DMS114 treated with DMSO at 0.1 percent for 48 hours (cell line): ENCODE results near the gene ZCCHC12.
"Not testable (repeated sequence)": the region's sequence is repeated elsewhere in the genome, so short reads cannot be mapped to it uniquely, and the experiment has no call there.

Experiments used
- DNase-seq: peaks from one replicate; lab custom pipeline; 2025; ENCODE audit not compliant: unreplicated experiment; lab: John Stamatoyannopoulos, UW

ZCCHC12 gene

DNA sequence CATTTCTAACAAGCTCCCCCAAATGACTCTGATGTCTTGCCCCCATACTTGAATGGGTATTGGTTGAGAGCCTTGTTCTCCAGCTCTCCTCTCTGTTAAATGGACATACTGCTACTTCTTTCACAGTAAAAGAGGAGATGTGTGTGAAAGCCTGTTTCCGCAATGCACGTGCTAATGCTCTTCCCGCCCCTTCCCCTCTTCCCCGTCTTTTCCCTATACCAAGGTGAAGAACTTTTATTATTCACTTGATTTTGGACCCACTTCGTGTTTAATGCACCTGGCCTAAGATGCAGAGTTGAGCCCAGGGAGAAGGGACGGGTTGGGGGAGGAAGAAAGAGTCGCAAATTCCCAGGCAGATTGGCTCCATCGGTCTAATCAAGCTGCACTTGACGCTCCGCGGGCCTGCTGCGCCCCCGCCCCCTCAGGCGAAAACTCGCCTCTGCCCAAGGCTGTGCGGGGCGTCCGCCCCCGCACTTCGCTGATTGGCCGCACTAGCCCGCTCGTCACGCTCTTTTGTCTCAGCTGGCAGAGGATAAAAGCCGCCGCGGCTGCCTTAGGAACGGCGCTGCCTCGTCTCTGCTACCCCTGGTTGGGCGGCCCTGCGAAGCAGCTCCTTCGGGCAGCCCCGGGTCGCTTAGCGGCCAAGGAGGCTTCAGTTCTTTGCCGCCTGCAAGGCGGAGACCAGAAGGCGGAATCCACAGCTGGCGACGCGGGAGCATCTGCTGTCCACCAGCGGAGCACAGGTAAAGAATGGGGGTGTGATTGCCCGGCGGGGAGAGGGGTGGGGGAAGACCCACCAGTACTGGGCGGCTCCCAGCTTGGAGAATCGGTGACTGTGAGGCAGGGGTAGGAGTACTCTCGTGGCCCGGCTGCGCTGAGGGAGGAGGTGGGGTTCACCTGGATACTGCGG is at the start of gene ZCCHC12:
Gene ZCCHC12, plus strand, starts transcription at position 562 of the 910 bp plus-strand sequence. CDS start 1,421 bp downstream, outside the sequence.
- DNase-seq, result peak; percentile 17

DNA sequence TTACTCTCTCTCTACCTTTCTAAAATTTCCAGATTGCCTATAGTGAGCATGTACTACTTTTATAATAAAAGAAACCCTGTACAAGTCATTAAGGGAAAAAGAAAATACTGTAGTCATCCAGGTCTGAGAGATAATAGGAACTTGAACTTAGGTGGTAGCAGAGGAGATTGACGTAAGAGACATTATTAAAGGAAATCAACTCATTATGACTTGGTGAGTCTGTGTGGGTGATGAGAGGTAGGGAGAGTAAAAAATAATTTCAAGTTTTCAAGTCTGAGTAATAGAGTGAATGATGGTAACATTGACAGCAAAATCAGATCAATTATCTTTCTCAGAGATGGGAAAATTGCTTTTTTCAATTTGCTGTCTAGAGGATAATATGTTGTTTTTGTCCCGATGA is 44.0 kb upstream of the ZCCHC12 start:
- DNase-seq, result no peak

DNA sequence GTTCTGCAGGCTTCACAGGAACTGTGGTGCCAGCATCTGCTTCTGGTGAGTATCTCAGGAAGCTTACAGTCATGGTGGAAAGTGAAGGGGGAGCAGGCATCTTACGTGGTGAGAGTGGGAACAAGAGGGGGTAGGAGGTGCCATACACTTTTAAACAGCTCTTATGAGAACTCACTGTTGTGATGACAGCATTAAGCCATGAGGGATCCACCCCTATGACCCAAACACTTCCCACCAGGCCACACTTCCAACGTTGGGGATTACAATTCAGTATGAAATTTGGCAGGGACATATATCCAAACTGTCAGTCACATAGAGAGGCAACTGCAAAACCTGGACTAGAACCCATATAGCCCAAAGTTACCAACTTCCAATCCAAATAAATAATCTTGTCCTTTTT is 43.1 kb upstream of the ZCCHC12 start:
- no peak for DNase-seq

DNA sequence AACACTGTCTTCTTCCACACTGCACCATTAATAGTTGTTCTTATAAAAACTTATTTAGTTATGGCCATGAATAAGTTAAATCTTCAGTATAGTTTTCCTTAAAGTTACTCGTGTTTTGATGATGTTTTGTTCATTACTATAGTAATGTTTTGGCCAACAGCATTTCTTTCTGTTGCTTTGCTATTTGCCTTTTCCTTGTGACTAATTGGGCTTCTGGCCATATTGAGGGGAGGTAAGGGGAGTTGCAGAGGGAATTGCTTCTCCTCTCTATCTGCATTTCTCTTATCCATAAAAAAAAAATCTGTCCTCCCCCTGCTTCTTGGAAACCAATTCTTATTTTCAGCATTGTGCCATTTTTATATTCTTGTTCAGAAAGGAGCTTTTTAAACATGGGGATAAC is 42.7 kb upstream of the ZCCHC12 start:
- no peak for DNase-seq

DNA sequence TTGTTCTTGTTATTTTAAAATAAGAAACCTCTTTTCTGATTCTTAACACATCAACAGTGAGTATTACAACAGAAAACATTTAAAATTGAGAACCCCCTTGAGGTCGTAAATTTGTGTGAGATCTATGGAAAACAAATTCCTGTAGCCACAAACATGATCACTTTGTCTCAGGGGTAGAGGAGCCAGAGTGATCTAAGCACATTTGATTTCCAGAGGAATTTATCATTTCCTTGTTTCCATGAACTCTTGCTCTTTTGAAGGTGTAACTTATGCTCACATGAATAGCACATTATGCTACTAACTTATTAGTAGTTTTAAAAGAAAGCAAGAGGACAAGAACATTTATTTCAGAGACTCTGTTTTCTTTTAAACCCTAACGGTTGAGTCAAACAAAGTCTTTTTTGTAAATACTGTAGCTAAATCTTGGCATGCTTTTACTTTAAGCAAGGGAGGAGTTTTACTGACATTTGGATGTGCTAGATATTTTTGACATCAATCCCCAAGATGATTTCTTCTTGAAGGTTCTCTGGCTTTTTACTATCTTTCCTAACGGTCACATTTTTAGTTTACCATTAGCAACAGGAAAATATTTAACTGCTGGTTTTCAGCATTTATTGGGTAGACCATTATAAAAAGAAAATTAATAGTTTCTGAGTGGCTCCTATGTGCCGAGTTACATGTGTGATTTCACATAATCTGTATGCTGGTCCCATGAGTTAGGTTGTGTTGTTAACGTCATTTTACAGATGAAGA is 27.9 kb upstream of the ZCCHC12 start:
- no peak for DNase-seq

DNA sequence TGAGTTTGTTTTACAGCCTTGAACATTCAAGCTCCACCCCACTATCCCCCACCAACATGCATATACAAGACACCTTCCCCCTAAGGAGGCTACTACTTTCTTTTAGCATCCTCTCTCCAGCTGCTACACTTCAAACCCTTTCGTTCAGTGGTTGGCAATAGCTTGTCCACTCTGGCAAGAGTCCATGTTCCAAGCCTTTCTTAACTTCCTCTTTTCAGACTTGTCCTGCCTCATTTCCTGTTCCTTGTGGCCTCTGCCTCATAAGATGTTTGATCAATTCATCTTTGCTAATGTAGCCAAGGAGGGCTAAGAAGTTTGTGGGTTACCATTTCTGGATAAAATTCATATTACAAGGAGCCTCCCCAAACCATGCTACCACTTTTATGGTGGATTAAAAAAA is 20.8 kb upstream of the ZCCHC12 start:
- no peak for DNase-seq

DNA sequence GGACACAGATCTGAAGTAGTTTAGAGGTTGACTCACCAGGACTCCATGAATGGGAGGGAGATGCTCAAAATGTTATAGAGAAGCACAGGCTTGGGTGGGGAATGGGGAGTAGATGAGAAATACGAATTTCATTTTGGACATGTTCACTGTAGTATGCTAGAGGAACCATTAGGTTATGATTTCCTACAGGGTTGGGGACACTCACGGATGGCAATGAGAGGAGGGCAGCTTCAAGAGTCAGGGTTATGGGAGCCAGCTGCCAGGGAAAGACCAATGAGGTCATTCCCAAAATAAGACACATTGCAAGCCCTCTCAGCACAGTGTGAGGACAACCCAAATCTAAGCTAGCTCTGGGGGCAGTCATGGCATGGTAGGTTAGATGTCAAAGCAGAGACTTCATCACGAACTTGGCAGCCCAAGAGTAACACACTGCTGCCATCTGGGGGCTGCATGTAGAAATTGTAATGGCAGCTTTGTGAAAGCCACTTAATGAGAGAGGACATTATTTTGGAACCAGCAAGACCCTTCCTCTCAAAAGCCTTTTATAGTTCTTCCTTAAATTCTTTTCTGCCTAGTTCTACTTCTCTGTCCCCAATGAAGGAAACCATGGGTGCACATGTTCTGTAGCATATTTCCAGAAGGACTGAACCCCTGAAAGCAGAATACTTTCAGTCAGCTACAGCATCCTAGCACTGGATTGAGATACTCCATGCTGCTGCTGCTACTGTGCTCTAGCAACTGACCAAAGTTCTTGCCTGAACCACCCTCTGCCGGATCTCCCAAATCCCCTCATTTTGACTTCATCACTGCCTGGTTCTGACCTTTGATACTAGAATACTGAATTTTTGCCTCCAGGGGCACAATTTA is 16.2 kb upstream of the ZCCHC12 start:
- peak; percentile 3 for DNase-seq

DNA sequence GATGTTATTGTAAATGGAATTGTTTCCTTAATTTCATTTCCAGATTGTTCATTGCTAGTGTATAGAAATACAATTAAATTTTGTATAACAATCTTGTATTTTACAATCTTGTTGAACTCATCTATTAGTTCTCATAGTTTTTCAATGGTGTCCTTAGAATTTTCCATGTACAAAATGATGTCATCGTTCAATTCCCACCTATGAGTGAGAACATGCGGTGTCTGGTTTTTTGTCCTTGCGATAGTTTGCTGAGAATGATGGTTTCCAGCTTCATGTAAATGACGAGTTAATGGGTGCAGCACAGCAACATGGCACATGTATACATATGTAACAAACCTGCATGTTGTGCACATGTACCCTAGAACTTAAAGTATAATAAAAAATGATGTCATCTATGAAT is 6.4 kb upstream of the ZCCHC12 start:
- not testable (repeated sequence) for DNase-seq

DNA sequence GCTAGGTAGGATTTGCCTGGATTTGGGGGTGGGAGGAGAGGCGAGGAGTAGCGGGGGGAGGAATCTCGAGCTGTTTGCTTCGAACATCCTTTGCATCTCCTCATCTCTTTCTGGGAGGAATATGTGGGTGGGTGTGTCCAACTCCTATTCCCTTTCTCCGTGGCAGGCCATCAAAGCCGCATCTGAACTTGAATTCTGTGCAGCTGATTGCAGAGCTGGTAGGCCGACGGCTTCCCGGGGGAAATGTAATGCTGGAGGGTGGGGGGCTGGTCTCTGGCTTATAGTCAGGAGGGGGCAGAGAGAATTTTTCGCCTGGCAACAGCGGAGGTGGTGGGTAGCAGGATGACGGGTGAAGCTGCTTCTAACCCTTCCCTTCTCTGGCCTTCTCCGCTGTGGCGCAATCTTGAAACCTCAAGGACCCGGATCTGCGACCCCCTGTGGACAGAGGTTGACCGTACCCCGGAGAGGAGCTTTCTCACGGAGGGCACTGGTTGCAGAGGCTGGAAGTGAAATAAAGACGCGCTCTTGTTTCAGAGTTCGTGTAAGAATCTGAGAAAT is 628 bp downstream of the ZCCHC12 start:
- DNase-seq, result no peak

DNA sequence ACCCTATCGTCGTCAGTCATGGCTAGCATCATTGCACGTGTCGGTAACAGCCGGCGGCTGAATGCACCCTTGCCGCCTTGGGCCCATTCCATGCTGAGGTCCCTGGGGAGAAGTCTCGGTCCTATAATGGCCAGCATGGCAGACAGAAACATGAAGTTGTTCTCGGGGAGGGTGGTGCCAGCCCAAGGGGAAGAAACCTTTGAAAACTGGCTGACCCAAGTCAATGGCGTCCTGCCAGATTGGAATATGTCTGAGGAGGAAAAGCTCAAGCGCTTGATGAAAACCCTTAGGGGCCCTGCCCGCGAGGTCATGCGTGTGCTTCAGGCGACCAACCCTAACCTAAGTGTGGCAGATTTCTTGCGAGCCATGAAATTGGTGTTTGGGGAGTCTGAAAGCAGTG is 1.6 kb downstream of the ZCCHC12 start:
- no peak for DNase-seq

DNA sequence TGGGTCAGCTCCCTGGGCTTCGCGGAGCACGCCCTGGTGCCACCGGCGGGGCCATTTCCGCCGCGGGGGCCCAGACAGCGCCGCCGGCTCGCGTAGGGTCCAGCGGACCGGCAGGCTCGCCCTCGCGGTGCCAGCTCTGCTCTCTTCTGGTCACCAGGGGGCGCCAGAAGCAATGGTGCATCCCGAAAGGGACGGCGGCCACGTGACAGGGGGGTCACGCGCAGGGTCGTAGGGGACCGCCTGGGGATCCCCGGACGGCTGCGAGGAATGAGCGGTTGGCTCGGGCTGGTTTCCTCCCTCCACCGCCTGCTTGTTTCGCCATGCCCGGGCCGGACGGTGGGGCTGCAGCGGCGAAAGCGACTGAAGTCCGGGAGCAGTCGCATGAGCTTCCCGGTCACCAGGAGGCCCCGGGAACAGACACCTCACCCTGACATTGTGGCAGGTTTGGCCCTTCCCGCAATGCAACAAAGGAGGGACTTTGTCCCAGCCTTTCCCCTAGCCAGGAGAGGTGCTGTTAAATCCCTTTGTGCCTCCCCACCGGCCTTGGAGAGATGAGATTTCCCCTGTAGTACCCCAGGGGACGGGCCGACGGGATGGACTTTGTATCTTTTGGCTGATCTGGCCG is 15.8 kb downstream of the ZCCHC12 start:
- peak; percentile 8 for DNase-seq

DNA sequence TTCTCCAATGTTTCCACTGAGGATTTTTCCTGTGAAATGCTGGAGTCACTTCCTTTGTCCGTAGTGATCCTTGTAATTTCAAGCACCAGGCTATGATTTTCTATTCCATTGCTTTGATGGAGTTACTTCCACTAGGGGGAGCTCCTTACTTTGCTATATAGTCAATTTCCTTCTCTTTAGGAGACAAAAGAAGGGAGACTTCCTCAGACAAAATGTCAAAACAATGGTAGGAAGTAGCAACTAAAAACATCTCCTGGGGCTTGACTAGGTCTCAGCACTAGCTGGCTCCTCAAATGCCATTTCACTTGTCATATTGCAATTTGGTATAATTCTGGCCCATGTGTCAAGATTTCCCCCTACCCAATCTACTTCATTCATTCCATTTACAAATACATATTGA is 24.1 kb downstream of the ZCCHC12 start:
- peak; percentile 11 for DNase-seq

DNA sequence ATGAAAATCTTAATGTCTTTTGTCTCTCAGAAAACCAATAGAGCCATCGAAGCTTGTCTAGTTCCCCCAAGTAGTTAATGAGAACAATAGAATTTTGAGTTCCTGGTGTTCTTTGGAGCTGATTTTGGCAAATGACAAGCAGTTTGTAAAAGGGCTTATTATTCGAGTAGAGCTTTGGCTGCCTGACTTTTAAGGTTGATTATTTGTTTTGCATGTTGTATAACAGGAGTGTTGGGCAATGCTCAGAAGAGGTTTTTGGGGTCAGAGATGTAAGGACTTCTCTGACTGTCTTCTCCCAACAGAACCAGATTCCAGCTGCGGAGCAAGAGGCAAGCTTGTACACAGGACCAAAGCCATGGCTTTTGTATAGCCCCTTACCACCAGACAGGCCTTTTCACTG is 30.0 kb downstream of the ZCCHC12 start:
- DNase-seq, result no peak

DNA sequence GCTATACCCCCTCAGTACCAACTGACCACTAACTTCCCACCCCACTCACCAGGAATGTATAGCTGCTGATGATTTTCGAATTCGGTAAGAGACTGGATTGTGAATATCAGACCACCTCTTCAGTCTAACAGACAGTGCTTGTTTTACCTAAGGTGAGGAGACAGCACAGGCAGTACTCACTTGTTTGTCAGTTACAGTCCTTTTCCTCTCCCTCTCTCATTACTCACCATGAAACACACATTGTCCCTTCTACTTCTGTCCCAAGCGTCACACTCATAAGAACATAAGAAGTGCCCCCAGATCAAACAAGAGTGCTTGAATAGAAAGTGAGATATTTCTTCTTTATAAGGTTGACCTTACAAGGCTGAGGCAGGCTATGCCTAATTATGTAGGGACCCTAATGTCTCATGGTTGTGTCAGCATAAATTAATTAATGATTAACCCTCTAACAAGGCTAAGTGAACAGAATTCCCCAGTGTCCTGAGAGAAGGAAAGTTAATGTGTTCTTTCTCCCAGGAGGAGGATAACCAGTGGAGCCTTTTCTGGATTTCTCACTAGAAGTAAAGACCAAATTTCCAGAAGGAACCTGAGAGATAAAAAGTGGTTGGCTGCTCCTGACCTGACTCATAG is 32.2 kb downstream of the ZCCHC12 start:
- DNase-seq, result no peak

DNA sequence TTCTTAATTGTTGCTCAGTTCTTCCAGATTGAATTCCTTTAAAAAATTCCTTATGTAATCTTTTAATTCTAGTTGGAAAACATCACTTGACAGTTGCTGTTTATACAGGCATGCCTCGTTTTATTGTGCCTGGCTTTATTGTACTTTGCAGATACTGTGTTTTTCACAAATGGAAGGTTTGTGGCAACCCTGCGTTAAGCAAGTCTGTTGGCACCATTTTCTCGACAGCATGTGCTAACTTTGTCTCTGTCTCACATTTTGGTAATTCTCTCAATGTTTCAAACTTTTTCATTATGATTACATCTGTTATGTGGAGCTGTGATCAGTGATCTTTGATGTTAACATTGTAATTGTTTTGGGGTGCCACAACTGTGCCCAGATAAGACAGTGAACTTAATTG is 33.4 kb downstream of the ZCCHC12 start:
- no peak for DNase-seq

DNA sequence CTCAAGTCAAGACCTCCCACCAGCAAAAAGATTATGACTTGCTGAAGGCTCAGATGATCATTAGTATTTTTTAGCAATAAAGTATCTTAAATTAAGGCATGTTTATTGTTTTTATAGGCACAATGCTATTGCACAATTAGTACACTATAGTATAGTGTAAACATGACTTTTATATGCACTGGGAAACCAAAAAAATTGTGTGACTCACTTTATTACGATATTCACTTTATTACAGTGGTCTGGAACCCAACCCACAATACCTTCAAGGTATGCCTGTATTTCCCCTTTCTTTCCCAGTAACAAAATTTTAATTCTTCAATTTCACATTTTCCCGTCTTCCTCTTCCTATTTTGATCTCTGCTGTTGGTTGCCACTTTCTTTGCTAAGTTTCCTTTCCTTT is 37.7 kb downstream of the ZCCHC12 start:
- DNase-seq, result no peak

DNA sequence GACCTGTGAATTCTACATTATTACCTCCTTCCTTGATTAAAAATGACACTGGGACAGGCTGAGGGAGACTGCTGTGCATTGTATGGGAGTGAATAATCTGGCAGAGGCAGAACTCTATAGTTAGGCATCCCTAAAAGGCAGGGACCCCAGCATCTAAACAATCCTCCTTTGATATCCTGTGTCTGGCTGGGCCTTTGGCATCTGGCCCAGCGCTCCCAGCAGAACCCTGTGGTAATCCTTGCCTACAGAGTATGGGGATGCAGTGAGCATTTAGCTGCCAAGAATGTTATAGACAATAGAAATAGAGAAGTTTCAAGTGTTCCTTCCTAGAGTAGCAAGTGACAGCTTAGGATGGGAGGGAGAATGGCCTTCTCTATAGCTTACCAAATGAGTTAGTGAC is 38.5 kb downstream of the ZCCHC12 start:
- no peak for DNase-seq

DNA sequence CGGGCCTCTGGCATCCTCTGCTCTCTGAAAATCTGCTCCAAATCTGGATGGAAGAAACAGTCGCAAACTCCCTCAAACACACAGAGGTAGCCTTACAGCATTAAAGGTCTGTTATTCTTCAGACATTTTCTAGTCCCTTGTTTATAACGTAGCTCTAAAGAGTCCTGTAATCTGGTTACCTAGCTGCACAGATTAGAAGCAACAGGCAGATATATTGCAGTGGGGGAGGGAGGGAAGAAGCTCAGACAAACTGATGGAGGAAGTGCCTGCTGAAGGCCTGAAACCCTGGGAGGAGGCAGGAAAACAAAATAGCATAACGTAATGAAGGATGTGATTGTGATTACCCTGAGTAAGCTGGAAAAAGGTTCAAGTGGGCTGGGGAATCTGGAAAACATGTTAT is 39.4 kb downstream of the ZCCHC12 start:
- DNase-seq, result no peak

DNA sequence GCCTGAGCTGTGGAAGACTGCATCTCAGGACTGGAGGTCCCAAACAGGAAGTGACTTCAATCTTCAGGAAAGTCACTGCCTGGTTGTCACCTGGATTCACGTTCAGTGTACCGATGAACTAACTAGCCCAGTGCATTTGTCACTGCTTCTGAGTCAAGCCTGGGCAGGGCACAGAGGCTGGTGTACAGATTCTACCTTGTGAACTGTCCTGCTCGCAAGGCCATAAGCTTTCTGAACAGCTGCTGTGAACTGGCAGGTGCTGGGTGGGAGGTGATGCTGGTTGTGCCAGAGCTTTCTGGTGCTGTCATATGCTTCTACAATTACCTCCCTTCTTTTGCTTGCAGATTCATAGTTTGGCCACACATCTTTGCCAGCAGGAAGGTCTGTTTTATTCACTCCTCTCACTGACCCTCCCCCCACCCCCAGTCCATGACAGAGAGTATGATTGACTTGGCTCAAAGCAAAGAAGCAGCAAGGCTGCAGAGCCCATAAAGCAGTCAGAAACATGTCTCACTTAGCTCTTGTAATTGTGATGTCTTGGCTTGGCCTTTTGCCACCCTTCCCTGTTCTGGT is 40.5 kb downstream of the ZCCHC12 start:
- no peak for DNase-seq

DNA sequence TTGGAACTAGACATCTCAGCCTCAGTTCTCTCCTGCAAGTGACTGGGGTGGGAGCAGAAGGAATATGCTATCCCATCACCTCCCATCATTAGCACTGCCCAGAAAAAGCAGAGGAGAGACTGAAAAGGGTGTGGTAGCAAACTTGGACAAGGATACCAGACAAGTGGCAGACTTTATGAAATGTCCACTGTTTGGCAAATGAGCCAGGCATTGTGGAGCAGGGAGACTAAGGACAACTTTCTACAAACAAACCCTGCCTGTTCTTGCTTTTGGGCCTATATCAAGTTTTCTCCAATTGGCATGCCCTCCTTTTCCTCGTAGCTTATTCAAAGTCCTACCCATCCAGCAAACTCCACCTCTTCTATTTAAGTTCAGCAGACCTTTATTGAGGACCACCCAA is 41.6 kb downstream of the ZCCHC12 start:
- no peak for DNase-seq
